ENCODE results near the gene SUPT20H. TPM values are rescaled to one million over a fixed set of nuclear protein-coding genes. Genes with fewer than 3 reads are reported as not detected.

Gene SUPT20H
- total and polyA plus RNA-seq, 7 donors = 14.3 to 30.1 (median 22.3) TPM

DNA sequence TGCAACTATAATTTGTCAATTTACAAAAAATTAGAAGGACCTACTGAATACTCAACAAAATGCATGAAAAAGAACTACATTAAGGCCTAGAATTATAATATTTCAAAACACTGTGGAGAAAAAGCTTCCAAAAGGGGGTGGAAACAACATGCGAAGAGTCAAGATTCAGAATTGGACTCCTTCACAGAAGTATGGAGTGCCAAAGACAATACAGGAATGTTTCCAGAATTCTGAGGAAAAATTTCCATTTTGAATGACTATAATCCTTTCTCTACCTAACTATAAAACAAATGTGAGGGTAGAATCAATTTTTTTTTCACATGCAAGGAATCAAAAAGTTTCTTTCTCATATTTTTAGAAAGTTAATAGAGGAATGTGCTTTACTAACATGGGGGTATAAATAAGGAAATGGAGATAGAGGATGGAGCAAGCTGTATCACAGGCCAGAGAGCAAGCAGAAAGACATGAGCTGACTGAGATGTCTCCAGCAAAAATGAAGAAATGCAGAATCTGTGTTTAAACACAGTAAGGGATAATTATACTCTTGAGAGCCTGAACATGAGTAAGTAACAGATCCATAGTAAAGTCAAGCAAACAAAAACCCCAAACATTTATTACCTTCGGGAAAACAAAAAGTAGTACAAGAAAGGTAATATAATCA, 99.9 kb downstream of the SUPT20H start:
- ATAC-seq (no peak), DNase-seq (no peak)
- no peak for TF ChIP-seq CTCF (IDR thresholded peaks at IDR 0.05)
- Histone ChIP-seq H3K4me3 (no peak overlapping the region), H3K27me3 (ENCODE audit: insufficient read depth in 3 of 3, low read length in 2 of 3) (no peaks in the 10 kb centered on the region), H3K4me1 (no peaks in the 10 kb centered on the region), H3K9me3 (no peaks in the 10 kb centered on the region), H3K27ac (no peak overlapping the region), H3K36me3 (ENCODE audit: insufficient read depth in 1 of 2, low read depth in 1 of 2) (peaks cover 4 to 64% of the 10 kb centered on the region in 2 donors)
- WGBS, 3 donors = 87 to 91% (median 91%) methylated on average over 2 of the region's 2 CpGs
- intact Hi-C loops (cut with DNase I) = loop anchor here in 1 of 2 donors (10.0 kb wide), 1 partner anchor 65 kb away; no protein-coding TSS in a partner anchor

Other genes starting within 250 kb of the SUPT20H start
- gene RFXAP, start 240.5 kb downstream of the SUPT20H start, total RNA-seq = 1 to 10 TPM; 1.4 to 4.1 (median 2.5) TPM
- gene RFXAP, start 240.5 kb downstream of the SUPT20H start, polyA plus RNA-seq = 1 to 10 TPM; 1.2 to 2.1 (median 1.7) TPM
- gene SMAD9, start 139.4 kb downstream of the SUPT20H start, total RNA-seq = 10 to 100 TPM in 2 of 4 donors, 1 to 10 TPM in 2; 1.3 to 33.5 (median 14.8) TPM
- 1 to 10 TPM in 2 of 3 donors, under 1 TPM in 1; 0.51 to 1.2 (median 1.0) TPM for gene SMAD9, start 139.4 kb downstream of the SUPT20H start, polyA plus RNA-seq
- gene ALG5, start 60.3 kb downstream of the SUPT20H start, total RNA-seq = 10 to 100 TPM in 2 of 4 donors, 1 to 10 TPM in 2; 9.1 to 14.6 (median 11.0) TPM
- 10 to 100 TPM; 19.1 to 29.9 (median 20.5) TPM for gene ALG5, start 60.3 kb downstream of the SUPT20H start, polyA plus RNA-seq
- gene EXOSC8, start 58.9 kb downstream of the SUPT20H start, total RNA-seq = 10 to 100 TPM; 18.8 to 34.8 (median 25.2) TPM
- 10 to 100 TPM; 31.6 to 41.9 (median 39.3) TPM for gene EXOSC8, start 58.9 kb downstream of the SUPT20H start, polyA plus RNA-seq
- gene CSNK1A1L, start 46.0 kb upstream of the SUPT20H start, total RNA-seq = not detected
- not detected for gene CSNK1A1L, start 46.0 kb upstream of the SUPT20H start, polyA plus RNA-seq